H1 (cell line): ENCODE measurements around the gene SLC27A2. TPM values are rescaled to one million over a fixed set of nuclear protein-coding genes. Genes with fewer than 3 reads are reported as not detected.

Source experiments
- CTCF ChIA-PET: fragments of 300-600 bp; sonication (Branson Sonifier 250); formaldehyde crosslinking; loops from one replicate; lab custom pipeline; 2021; ENCODE audit not compliant: partially characterized antibody; lab: Charles Lee
- POLR2A ChIA-PET: fragments of 300-600 bp; sonication (Branson Sonifier 250); formaldehyde crosslinking; loops from one replicate; lab custom pipeline; 2021; ENCODE audit warnings: inconsistent platforms; ENCODE audit not compliant: partially characterized antibody; lab: Charles Lee
- DNase-seq, 2 experiments: peaks; one replicate each; pipeline versions ENCODE4 v3.0.0 to v3.0.0-alpha.2; 2010 to 2022; ENCODE audit warnings: low spot score in 2 of 2, low read depth in 1 of 2, mixed read lengths in 1 of 2
- FAIRE-seq: peaks from 2 replicates; lab custom pipeline; 2011; peaks lifted over from hg19 to GRCh38; lab: Jason Lieb, UNC
- H2AFZ ChIP-seq: 2 replicates; pipeline ENCODE4 v1.8.1; 2012; ENCODE audit warnings: low read length, inconsistent platforms
- H2AK5ac ChIP-seq: 2 replicates; pipeline ENCODE4 v1.6.1; 2013; ENCODE audit warnings: low read depth, low read length
- H2BK120ac ChIP-seq: replicated peaks from 2 replicates; pipeline ENCODE3; 2013; ENCODE audit warnings: low read depth, low read length, inconsistent platforms
- H2BK12ac ChIP-seq: 2 replicates; pipeline ENCODE4 v1.6.1; 2013; ENCODE audit warnings: low read depth, low read length
- H2BK15ac ChIP-seq: 2 replicates; pipeline ENCODE4 v1.6.1; 2013; ENCODE audit warnings: low read length
- H2BK20ac ChIP-seq: 2 replicates; pipeline ENCODE4 v1.6.1; 2013; ENCODE audit warnings: low read length
- H2BK5ac ChIP-seq: 2 replicates; pipeline ENCODE4 v1.6.1; 2013; ENCODE audit warnings: low read depth, low read length
- H3K14ac ChIP-seq: 2 replicates; pipeline ENCODE4 v1.6.1; 2013; ENCODE audit warnings: inconsistent platforms; ENCODE audit not compliant: insufficient read length
- H3K18ac ChIP-seq: 2 replicates; pipeline ENCODE4 v1.6.1; 2013; ENCODE audit warnings: low read length; ENCODE audit errors: extremely low read depth
- H3K23ac ChIP-seq: 2 replicates; pipeline ENCODE4 v1.6.1; 2013; ENCODE audit warnings: inconsistent platforms; ENCODE audit not compliant: insufficient read length
- H3K23me2 ChIP-seq: 2 replicates; pipeline ENCODE4 v1.6.1; 2013; ENCODE audit warnings: low read depth, low read length
- H3K27ac ChIP-seq: 2 replicates; pipeline ENCODE4 v1.6.1; 2011; ENCODE audit warnings: low read depth, low read length, inconsistent platforms
- H3K27me3 ChIP-seq, 4 experiments: replicated peaks in 1 of 4; 1 replicate in 1 of 4; 2 replicates in 3 of 4; pipeline versions ENCODE4 v1.6.1 to v1.8.1; 2011 to 2013; ENCODE audit warnings: low read length in 3 of 4, mild to moderate bottlenecking in 3 of 4, inconsistent platforms in 2 of 4, mixed read lengths in 2 of 4, moderate library complexity in 1 of 4; ENCODE audit not compliant: control insufficient read depth in 3 of 4, insufficient read depth in 3 of 4; ENCODE audit errors: extremely low read depth in 1 of 4
- H3K36me3 ChIP-seq, 4 experiments: 2 replicates each; pipeline versions ENCODE4 v1.6.1 to v1.8.1; 2011 to 2013; ENCODE audit warnings: mild to moderate bottlenecking in 4 of 4, low read length in 3 of 4, moderate library complexity in 2 of 4, control low read depth in 1 of 4, inconsistent platforms in 1 of 4; ENCODE audit not compliant: insufficient read depth in 4 of 4, control insufficient read depth in 2 of 4
- H3K4ac ChIP-seq: replicated peaks from 2 replicates; pipeline ENCODE3; 2013; ENCODE audit warnings: low read length, low read depth, mixed read lengths, inconsistent platforms; ENCODE audit not compliant: insufficient read length
- H3K4me1 ChIP-seq, 4 experiments: replicated peaks in 1 of 4; 1 replicate in 1 of 4; 2 replicates in 3 of 4; pipeline versions ENCODE4 v1.6.1 to v1.8.1; 2011 to 2013; ENCODE audit warnings: low read length in 3 of 4, inconsistent platforms in 2 of 4, mixed read lengths in 1 of 4; ENCODE audit not compliant: insufficient read depth in 4 of 4, control insufficient read depth in 3 of 4
- H3K4me2 ChIP-seq, 2 experiments: 2 replicates each; pipeline versions ENCODE4 v1.6.1 to v1.8.1; 2011 to 2013; ENCODE audit warnings: low read depth in 2 of 2, low read length in 2 of 2, control low read depth in 1 of 2, inconsistent platforms in 1 of 2, mild to moderate bottlenecking in 1 of 2; ENCODE audit not compliant: insufficient read depth in 1 of 2
- H3K4me3 ChIP-seq, 4 experiments: fragments of 200-600, 300-600 bp in 1 of 4; sonication (generic), shearing (Covaris generic), sonication (Bioruptor Twin) in 1 of 4; 2 replicates each; pipeline versions ENCODE4 v1.5.1 to v1.8.1; 2011 to 2016; ENCODE audit warnings: low read length in 4 of 4, low read depth in 3 of 4, control low read depth in 2 of 4, inconsistent platforms in 2 of 4, mild to moderate bottlenecking in 2 of 4, mixed read lengths in 1 of 4, moderate library complexity in 1 of 4; ENCODE audit not compliant: insufficient read depth in 2 of 4; ENCODE audit errors: extremely low read depth in 1 of 4
- H3K56ac ChIP-seq: replicated peaks from 2 replicates; pipeline ENCODE3; 2013; ENCODE audit warnings: low read depth, mild to moderate bottlenecking, mixed read lengths, low read length, inconsistent platforms; ENCODE audit not compliant: insufficient read length
- H3K79me1 ChIP-seq: 2 replicates; pipeline ENCODE4 v1.6.1; 2013; ENCODE audit warnings: low read depth, low read length, control low read depth
- H3K79me2 ChIP-seq, 2 experiments: 2 replicates each; pipeline versions ENCODE4 v1.6.1 to v1.8.1; 2012 to 2013; ENCODE audit warnings: low read length in 2 of 2, mild to moderate bottlenecking in 2 of 2, inconsistent platforms in 1 of 2; ENCODE audit not compliant: insufficient read depth in 2 of 2, control insufficient read depth in 1 of 2
- H3K9ac ChIP-seq, 4 experiments: replicated peaks in 1 of 4; 1 replicate in 1 of 4; 2 replicates in 3 of 4; pipeline versions ENCODE4 v1.6.1 to v1.8.1; 2011 to 2013; ENCODE audit warnings: low read depth in 3 of 4, low read length in 3 of 4, control low read depth in 2 of 4, mild to moderate bottlenecking in 2 of 4, moderate library complexity in 2 of 4, inconsistent platforms in 1 of 4; ENCODE audit errors: extremely low read depth in 1 of 4
- H3K9me3 ChIP-seq, 2 experiments: 2 replicates each; pipeline versions ENCODE4 v1.6.1 to v1.8.1; 2012 to 2013; ENCODE audit warnings: mild to moderate bottlenecking in 2 of 2, moderate library complexity in 2 of 2, control low read depth in 1 of 2, inconsistent platforms in 1 of 2, low read depth in 1 of 2, low read length in 1 of 2, mixed read lengths in 1 of 2; ENCODE audit not compliant: insufficient read depth in 2 of 2
- H4K20me1 ChIP-seq, 2 experiments: replicated peaks in 1 of 2; 2 replicates each; pipeline versions ENCODE3 to v1.8.1; 2011 to 2013; ENCODE audit warnings: inconsistent platforms in 2 of 2, low read length in 2 of 2, mild to moderate bottlenecking in 1 of 2; ENCODE audit not compliant: insufficient read depth in 2 of 2, control insufficient read depth in 1 of 2
- H4K5ac ChIP-seq: 2 replicates; pipeline ENCODE4 v1.6.1; 2013; ENCODE audit warnings: low read length, low read depth, mixed read lengths, inconsistent platforms; ENCODE audit not compliant: insufficient read length
- H4K8ac ChIP-seq: 2 replicates; pipeline ENCODE4 v1.8.0; 2013; ENCODE audit warnings: mild to moderate bottlenecking, moderate library complexity, low read length, inconsistent platforms; ENCODE audit not compliant: insufficient read depth; ENCODE audit errors: extremely low read depth
- H4K91ac ChIP-seq: replicated peaks from 2 replicates; pipeline ENCODE3; 2013; ENCODE audit warnings: low read length, mixed read lengths, inconsistent platforms; ENCODE audit not compliant: insufficient read length
- ASH2L ChIP-seq: fragments of 200-600, 300-600 bp; sonication (generic); IDR thresholded peaks from one replicate; pipeline ENCODE4 v1.7.1; 2017; ENCODE audit warnings: low read length
- CBX5 ChIP-seq: fragments of 300-800, 300-1000 bp; sonication (generic); IDR thresholded peaks from 2 replicates; pipeline ENCODE4 v1.7.1; 2016; ENCODE audit warnings: antibody characterized with exemption, low read length, low read depth
- CREB1 ChIP-seq: IDR thresholded peaks from 2 replicates; pipeline ENCODE4 v1.6.1; 2012; ENCODE audit warnings: inconsistent platforms
- E2F6 ChIP-seq: IDR thresholded peaks from 2 replicates; pipeline ENCODE4 v1.6.1; 2012; ENCODE audit warnings: inconsistent platforms
- EGR1 ChIP-seq: IDR thresholded peaks from 2 replicates; pipeline ENCODE4 v1.6.1; 2011; ENCODE audit warnings: low read depth, low read length, borderline replicate concordance
- EP300 ChIP-seq, 2 experiments: IDR thresholded peaks; 1 replicate in 1 of 2; 2 replicates in 1 of 2; pipeline ENCODE4 v1.6.1; 2011 to 2012; ENCODE audit warnings: low read depth in 2 of 2, low read length in 2 of 2, mild to moderate bottlenecking in 2 of 2, borderline replicate concordance in 1 of 2, inconsistent platforms in 1 of 2, moderate library complexity in 1 of 2
- EZH2 ChIP-seq: fragments of 200-600 bp; sonication (generic); IDR thresholded peaks from 2 replicates; pipeline ENCODE4 v1.7.1; 2012; ENCODE audit warnings: low read depth, mild to moderate bottlenecking, moderate library complexity, low read length, inconsistent platforms; ENCODE audit not compliant: severe bottlenecking
- GTF2F1 ChIP-seq: IDR thresholded peaks from 2 replicates; pipeline ENCODE4 v1.6.1; 2012; ENCODE audit warnings: low read depth, low read length, improper control_type of control experiment, borderline replicate concordance
- JUN ChIP-seq: IDR thresholded peaks from 2 replicates; pipeline ENCODE4 v1.6.1; 2011; ENCODE audit warnings: low read depth, mild to moderate bottlenecking, improper control_type of control experiment, low read length
- PHF8 ChIP-seq: fragments of 200-600 bp; sonication (generic); conservative IDR thresholded peaks from 2 replicates; pipeline ENCODE4 v1.7.1; 2012; ENCODE audit warnings: low read depth, mild to moderate bottlenecking, inconsistent platforms, low read length, moderate library complexity
- SAP30 ChIP-seq: fragments of 300-600 bp; sonication (generic); IDR thresholded peaks from 2 replicates; pipeline ENCODE4 v1.7.1; 2012; ENCODE audit warnings: low read length, moderate library complexity, mild to moderate bottlenecking, inconsistent platforms; ENCODE audit not compliant: insufficient read depth, insufficient replicate concordance
- SIN3A ChIP-seq, 2 experiments: IDR thresholded peaks in 1 of 2; conservative IDR thresholded peaks in 1 of 2; 2 replicates each; pipeline ENCODE4 v1.6.1; 2011 to 2012; ENCODE audit warnings: low read length in 2 of 2, improper control_type of control experiment in 1 of 2, low read depth in 1 of 2, mild to moderate bottlenecking in 1 of 2
- SRF ChIP-seq: IDR thresholded peaks from 2 replicates; pipeline ENCODE4 v1.6.1; 2011; ENCODE audit warnings: mild to moderate bottlenecking, low read depth, low read length, moderate library complexity
- TBP ChIP-seq: IDR thresholded peaks from 2 replicates; pipeline ENCODE4 v1.6.1; 2011; ENCODE audit warnings: low read depth, low read length, improper control_type of control experiment
- WGBS, 2 experiments: shearing (Covaris generic) in 1 of 2; methylation state at CpG; one replicate each; pipeline versions ENCODE4 v1.1.6 to v1.1.7; 2013 to 2015; ENCODE audit warnings: low lambda C conversion rate in 2 of 2, mixed read lengths in 2 of 2, inconsistent platforms in 1 of 2, low coverage in 1 of 2, missing lambda C conversion rate in 1 of 2; ENCODE audit not compliant: insufficient replicate concordance in 2 of 2, insufficient coverage in 1 of 2, insufficient read length in 1 of 2; ENCODE audit errors: extremely low coverage in 1 of 2, missing lambda C conversion rate in 1 of 2; 5-methylcytosine and 5-hydroxymethylcytosine counted together
- polyA plus RNA-seq, 7 experiments: library from polyadenylated mRNA; depleted of rRNA in 3 of 7; stranded (reverse) in 5 of 7; unstranded in 2 of 7; fragments of >200 nt in 5 of 7; fragments of 200-250 nt in 2 of 7; gene quantifications; 1 replicate in 5 of 7; 2 replicates in 1 of 7; 4 replicates in 1 of 7; pipeline versions ENCODE4 v1.2.1 to v1.2.3, GENCODE V29; 2011 to 2013; ENCODE audit warnings: missing spikeins in 2 of 7, mixed read lengths in 2 of 7
- total RNA-seq: library from RNA; stranded (reverse); fragmentation: NEBNext Ultra II Directional; extraction: Animal tissue kit (Norgen Biotek cat#: 25700); gene quantifications from 2 replicates; pipeline ENCODE4 v1.2.1, GENCODE V29; 2021

The SLC27A2 gene
- total and polyA plus RNA-seq, 2 of the 8 experiments (the other 6 are each of a cell fraction or from before 2014, with no cell fraction given), result 5.6 to 5.8 TPM

- Histone ChIP-seq H2BK5ac (no peak overlapping the region), H3K23me2 (no peaks in the 10 kb centered on the region), H2BK15ac (no peak overlapping the region), H2AK5ac (no peak overlapping the region), H4K91ac (no peak overlapping the region), H3K23ac (no peak overlapping the region), H3K56ac (no peak overlapping the region), H2BK12ac (no peak overlapping the region), H3K79me2 (no peaks in the 10 kb centered on the region), H3K4me2 (no peak overlapping the region), H3K9ac (no peak overlapping the region), H3K4me1 (no peaks in the 10 kb centered on the region), H3K4me3 (no peak overlapping the region), H2BK20ac (no peak overlapping the region), H3K79me1 (no peaks in the 10 kb centered on the region), H4K5ac (no peak overlapping the region), H2BK120ac (no peak overlapping the region), H3K9me3 (peaks cover 0 to 1% of the 10 kb centered on the region in 2 experiments; a peak in 1 of 4 replicates), H3K4ac (no peak overlapping the region), H3K18ac (no peak overlapping the region), H3K14ac (no peak overlapping the region), H4K8ac (no peak overlapping the region), H3K27me3 (no peaks in the 10 kb centered on the region), H3K36me3 (no peaks in the 10 kb centered on the region), H2AFZ (no peak overlapping the region), H4K20me1 (no peaks in the 10 kb centered on the region), H3K27ac (no peak overlapping the region)
- FAIRE-seq (no peak), DNase-seq (no peak)
- 89% methylated on average over 2 of the region's 2 CpGs; no CpG with 5 or more reads in 1 of the 2 experiments for WGBS, 2 experiments
- ChIA-PET CTCF (interaction anchor here (0.6 to 1.5 kb wide), 6 partner anchors 41 to 691 kb away, joined by 3 to 10 read pairs (median 4); no protein-coding TSS in a partner anchor), POLR2A (no interaction called here)
- TF ChIP-seq ASH2L (no peak), EGR1 (no peak), E2F6 (no peak), SRF (no peak), SAP30 (no peak), JUN (no peak), SIN3A (conservative IDR thresholded peaks at IDR 0.05 in 1 of 2, IDR thresholded peaks at IDR 0.05 in 1 of 2; ENCODE audit: low read depth in 1 of 2, low read length in 2 of 2) (no peak), CREB1 (no peak), TBP (no peak), EP300 (IDR thresholded peaks at IDR 0.05; ENCODE audit: borderline replicate concordance in 1 of 2, low read depth in 2 of 2, low read length in 2 of 2) (no peak), PHF8 (no peak), CBX5 (no peak), EZH2 (no peak), GTF2F1 (no peak)
Observed at GRCh38 chr15:50151476-50151875, 30.5 kb upstream of the SLC27A2 start.
